ENCODE results near the gene SLC25A51.

The SLC25A51 gene

GRCh38 chr9:37917313-37917731 lies 13.4 kb upstream of the SLC25A51 start:
- Histone ChIP-seq H3K27ac (no peak overlapping the region), H3K27me3 (no peaks in the 10 kb centered on the region), H3K36me3 (no peaks in the 10 kb centered on the region), H3K4me3 (ENCODE audit: low read depth in 1 of 2, low read length in 1 of 2) (no peak overlapping the region), H3K4me1 (ENCODE audit: control insufficient read depth in 1 of 2, insufficient read depth in 1 of 2, low read depth in 1 of 2, low read length in 1 of 2) (peaks cover 7 to 8% of the 10 kb centered on the region in 2 experiments), H3K9me3 (no peaks in the 10 kb centered on the region)
- no peak for TF ChIP-seq CTCF (IDR thresholded peaks at IDR 0.05)

DNA sequence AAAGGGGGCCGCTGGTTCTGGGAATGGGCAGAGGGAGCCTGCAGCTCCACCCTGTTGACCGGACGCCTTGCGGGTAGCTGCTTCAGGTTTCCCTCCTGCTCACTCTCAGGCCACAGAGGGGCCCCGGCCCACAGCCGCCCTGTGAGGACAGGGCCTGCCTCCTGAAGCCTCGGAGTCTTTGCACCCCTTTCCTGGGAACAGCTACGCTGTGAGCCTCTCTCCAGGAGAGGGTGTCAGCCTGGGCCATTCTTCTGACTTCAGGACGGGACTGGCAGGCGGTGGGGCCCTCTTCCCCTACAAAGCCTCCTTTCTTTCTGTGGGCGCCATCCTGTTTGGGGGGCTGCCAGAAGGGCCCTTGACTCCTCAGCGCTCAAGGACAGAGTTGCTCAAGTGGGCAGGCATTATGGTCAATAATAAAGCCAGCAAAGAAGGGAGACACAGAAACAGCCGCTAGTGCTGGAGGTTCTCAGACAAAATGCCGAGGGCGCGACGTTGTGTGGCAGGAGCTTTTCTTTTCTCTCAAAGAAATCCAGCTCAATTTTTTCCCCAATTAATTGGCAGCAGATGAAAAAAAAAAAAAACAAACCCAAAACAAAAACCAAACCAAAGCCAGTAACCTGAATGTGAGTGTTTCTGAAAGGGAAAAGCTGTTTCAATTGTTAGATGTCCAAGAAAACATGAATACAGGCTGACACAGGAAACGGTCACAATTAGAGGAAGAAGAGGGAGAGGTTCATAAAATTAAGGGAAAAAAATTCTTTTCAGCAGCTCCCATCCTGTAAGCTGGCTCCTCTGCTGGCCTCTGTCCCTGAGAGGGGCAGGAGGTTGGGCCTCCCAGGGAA lies 12.8 kb upstream of the SLC25A51 start:
- Histone ChIP-seq H3K36me3 (no peaks in the 10 kb centered on the region), H3K9me3 (no peaks in the 10 kb centered on the region), H3K27me3 (no peaks in the 10 kb centered on the region), H3K4me1 (ENCODE audit: control insufficient read depth in 1 of 2, insufficient read depth in 1 of 2, low read depth in 1 of 2, low read length in 1 of 2) (peaks cover 11 to 14% of the 10 kb centered on the region in 2 experiments), H3K4me3 (ENCODE audit: low read depth in 1 of 2, low read length in 1 of 2) (no peak overlapping the region), H3K27ac (no peak overlapping the region)
- no peak for TF ChIP-seq CTCF (IDR thresholded peaks at IDR 0.05)

- no peak for TF ChIP-seq CTCF (IDR thresholded peaks at IDR 0.05)
- H3K36me3 ChIP-seq: no peaks in the 10 kb centered on the region
- H3K9me3 ChIP-seq: no peaks in the 10 kb centered on the region
- no peaks in the 10 kb centered on the region for H3K27me3 ChIP-seq
- no peak overlapping the region for H3K4me3 ChIP-seq (ENCODE audit: low read depth in 1 of 2, low read length in 1 of 2)
- H3K27ac ChIP-seq: no peak overlapping the region
- H3K4me1 ChIP-seq (ENCODE audit: control insufficient read depth in 1 of 2, insufficient read depth in 1 of 2, low read depth in 1 of 2, low read length in 1 of 2): peaks cover 18 to 21% of the 10 kb centered on the region in 2 experiments
Measured at GRCh38 chr9:37915911-37916470, 12.1 kb upstream of the SLC25A51 start.

- no peaks in the 10 kb centered on the region for H3K27me3 ChIP-seq
- no peak overlapping the region for H3K27ac ChIP-seq
- H3K9me3 ChIP-seq: no peaks in the 10 kb centered on the region
- no peak for TF ChIP-seq CTCF (IDR thresholded peaks at IDR 0.05)
- peaks cover 29 to 30% of the 10 kb centered on the region in 2 experiments for H3K4me1 ChIP-seq (ENCODE audit: control insufficient read depth in 1 of 2, insufficient read depth in 1 of 2, low read depth in 1 of 2, low read length in 1 of 2)
- no peaks in the 10 kb centered on the region for H3K36me3 ChIP-seq
- no peak overlapping the region for H3K4me3 ChIP-seq (ENCODE audit: low read depth in 1 of 2, low read length in 1 of 2)
Measured at GRCh38 chr9:37914701-37915358, 10.9 kb upstream of the SLC25A51 start.

DNA sequence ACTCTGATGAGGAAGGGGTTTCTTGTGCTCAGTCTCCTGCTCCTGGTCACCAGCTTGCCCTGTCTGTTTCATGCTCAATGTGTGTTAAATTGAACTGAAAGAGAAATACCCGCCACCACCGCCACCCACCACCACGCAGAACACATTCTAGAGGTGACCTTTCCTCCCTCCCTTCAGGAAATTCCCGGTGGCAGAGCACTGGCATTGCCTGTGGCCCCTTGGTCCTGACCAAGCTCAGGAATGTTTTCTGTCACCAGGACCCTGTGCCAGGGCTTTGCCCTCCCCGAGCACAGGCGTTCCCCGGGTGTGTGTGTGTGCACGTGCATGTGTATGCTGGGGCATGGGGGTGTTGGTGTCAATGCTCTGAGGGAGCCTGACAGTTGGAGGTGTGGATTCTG lies 10.2 kb upstream of the SLC25A51 start:
- Histone ChIP-seq H3K27ac (peak overlapping the region; percentile 87), H3K27me3 (no peaks in the 10 kb centered on the region), H3K4me1 (ENCODE audit: control insufficient read depth in 1 of 2, insufficient read depth in 1 of 2, low read depth in 1 of 2, low read length in 1 of 2) (peaks cover 36% of the 10 kb centered on the region in 2 experiments), H3K4me3 (ENCODE audit: low read depth in 1 of 2, low read length in 1 of 2) (no peak overlapping the region), H3K9me3 (no peaks in the 10 kb centered on the region), H3K36me3 (no peaks in the 10 kb centered on the region)
- TF ChIP-seq CTCF (IDR thresholded peaks at IDR 0.05): no peak
